ENCODE data around the gene FARSB. TPM values are rescaled to one million over a fixed set of nuclear protein-coding genes. Genes with fewer than 3 reads are reported as not detected.

Gene FARSB
- total and polyA plus RNA-seq, 3 donors from 2014 or later, result 14.1 to 35.0 (median 22.8) TPM

DNA sequence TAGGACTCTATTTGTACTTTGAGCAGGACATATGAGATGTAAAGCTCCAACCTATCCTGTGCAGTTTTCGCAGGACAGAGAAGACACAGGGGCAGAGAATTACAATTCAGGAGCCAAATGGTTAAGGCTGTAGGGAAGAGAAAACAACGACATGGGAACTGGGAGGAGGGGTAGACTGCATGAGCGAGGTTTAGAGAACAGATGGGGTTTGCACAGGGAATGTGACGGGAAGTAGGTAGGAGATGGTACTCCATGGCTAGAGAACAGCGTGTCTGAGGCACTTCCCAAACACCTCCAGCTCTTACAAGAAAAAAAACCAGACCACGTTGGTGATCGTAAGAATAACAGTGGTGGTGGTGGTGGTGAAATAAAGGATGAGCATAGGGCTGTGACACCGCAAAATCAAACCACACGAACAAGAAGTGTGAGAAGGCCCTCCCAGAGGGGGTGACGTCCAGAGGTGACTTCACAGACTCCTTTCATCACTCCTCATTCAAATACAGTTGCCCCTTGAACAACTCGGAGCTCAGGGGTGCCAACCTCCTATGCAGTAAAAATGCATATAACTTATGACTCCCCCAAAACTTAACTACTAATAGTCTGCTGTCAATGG, 92.7 kb downstream of the FARSB start:
- intact Hi-C loops (cut with DNase I; ENCODE audit: low total_unique reads), result no loop called here
- no peak for DNase-seq
- no peak overlapping the region for H3K27ac ChIP-seq

DNA sequence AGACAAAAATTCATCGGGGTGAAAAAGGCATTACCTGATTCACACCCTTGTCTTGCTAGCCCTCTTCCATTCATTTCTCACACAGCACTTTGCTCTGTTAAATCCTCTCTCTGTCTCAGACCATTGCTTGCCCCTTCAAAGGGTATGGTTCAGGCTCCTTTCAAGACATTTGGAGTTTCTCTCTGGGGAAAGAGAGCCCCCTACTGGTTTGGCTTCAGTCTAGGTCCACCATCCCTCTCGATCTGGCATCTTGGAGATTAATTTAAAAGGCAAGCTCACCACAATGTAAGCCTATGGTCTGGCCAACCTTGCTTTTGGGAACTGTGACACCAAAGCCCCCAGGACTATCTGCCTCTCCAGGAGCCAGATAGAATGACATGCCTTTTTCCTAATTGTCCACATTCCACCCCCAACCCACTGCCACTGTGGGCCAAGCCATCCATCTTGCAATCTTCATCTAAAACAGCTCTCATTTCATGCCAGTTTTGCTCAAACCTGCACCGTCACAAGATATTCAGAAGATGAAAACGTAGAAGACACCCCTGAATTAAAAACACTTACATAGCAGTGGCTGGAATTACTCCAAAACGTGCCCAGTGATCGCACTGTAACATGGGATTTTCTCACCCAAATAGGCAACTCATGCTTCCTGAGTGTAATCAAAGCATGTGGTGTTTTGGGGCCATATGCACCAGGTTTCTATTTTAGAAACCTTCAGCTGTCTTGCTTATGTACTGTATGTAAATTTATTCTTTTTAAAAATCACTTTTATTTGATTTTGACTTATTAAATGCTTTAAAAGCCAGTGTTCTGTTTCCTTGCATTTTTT, 93.9 kb downstream of the FARSB start:
- no peak overlapping the region for H3K4me3 ChIP-seq
- no peak overlapping the region for H3K27ac ChIP-seq
- no peaks in the 10 kb centered on the region for H3K4me1 ChIP-seq
- H3K36me3 ChIP-seq (ENCODE audit: low read depth, missing control alignments), result no peaks in the 10 kb centered on the region
- peak; percentile 71 for DNase-seq
- TF ChIP-seq POLR2A (IDR thresholded peaks at IDR 0.05) (no peak), CTCF (IDR thresholded peaks at IDR 0.05) (peak; percentile 55 to 66 (median 63))
- 65 to 66% methylated on average over 6 of the region's 6 CpGs for WGBS, 2 donors
- no peaks in the 10 kb centered on the region for H3K27me3 ChIP-seq
- intact Hi-C loops (cut with DNase I; ENCODE audit: low total_unique reads), result no loop called here
- no peaks in the 10 kb centered on the region for H3K9me3 ChIP-seq

More for the DNA sequence above, 92.7 kb downstream of the FARSB start:
- Histone ChIP-seq H3K9me3 (no peaks in the 10 kb centered on the region), H3K4me1 (no peaks in the 10 kb centered on the region), H3K36me3 (ENCODE audit: low read depth, missing control alignments) (no peaks in the 10 kb centered on the region), H3K4me3 (no peak overlapping the region), H3K27me3 (no peaks in the 10 kb centered on the region)
- no peak for TF ChIP-seq CTCF (IDR thresholded peaks at IDR 0.05)
- TF ChIP-seq POLR2A (IDR thresholded peaks at IDR 0.05), result no peak
- 74 to 76% methylated on average over 11 of the region's 11 CpGs for WGBS, 2 donors

DNA sequence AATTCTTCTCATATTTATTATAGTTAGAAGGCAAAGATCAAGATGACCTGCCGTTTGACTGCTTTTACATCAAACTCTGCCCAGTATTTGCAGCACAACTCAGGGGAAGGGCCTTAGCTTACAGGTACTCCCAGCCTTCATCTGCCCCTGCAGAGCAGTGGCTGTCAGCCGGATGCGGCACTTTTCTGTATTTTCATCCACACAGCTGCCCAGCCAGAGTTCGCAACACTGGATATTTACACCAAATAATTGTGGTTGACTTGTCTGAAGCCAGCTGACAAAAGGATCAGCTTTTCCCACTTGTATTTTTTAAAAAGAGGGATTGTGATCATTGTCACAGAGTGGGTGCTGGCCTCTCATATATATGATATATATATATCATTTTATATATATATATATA, 94.7 kb downstream of the FARSB start:
- no peak overlapping the region for H3K27ac ChIP-seq
- no peak for DNase-seq
- WGBS, 2 donors, result 93 to 95% methylated on average over 4 of the region's 4 CpGs
- no peaks in the 10 kb centered on the region for H3K36me3 ChIP-seq (ENCODE audit: low read depth, missing control alignments)
- intact Hi-C loops (cut with DNase I; ENCODE audit: low total_unique reads), result no loop called here
- no peak for TF ChIP-seq POLR2A (IDR thresholded peaks at IDR 0.05)
- TF ChIP-seq CTCF (IDR thresholded peaks at IDR 0.05), result no peak
- H3K27me3 ChIP-seq, result no peaks in the 10 kb centered on the region
- H3K9me3 ChIP-seq, result no peaks in the 10 kb centered on the region
- no peak overlapping the region for H3K4me3 ChIP-seq
- no peaks in the 10 kb centered on the region for H3K4me1 ChIP-seq

DNA sequence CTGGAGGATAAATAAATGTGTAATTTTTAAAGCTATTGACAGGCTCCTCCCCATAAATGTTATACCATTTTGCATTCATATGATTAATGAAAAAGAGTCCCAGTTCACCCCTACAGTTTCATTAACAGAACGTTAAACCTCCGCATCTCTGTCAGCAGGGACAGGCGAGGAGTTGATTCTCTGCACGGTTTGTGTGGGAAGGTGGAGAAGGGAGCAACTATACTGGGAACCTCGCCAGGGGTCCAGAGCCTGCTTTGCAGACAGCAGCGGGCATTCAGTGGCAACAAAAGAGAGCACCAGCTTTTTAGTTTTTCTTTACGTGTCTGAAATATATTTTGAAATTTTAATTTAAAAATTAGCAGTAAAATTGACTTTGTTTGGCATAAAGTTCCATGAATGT, 101.4 kb downstream of the FARSB start:
- Histone ChIP-seq H3K27ac (no peak overlapping the region), H3K4me3 (no peak overlapping the region), H3K36me3 (ENCODE audit: low read depth, missing control alignments) (no peaks in the 10 kb centered on the region), H3K4me1 (no peaks in the 10 kb centered on the region), H3K27me3 (no peaks in the 10 kb centered on the region), H3K9me3 (no peaks in the 10 kb centered on the region)
- intact Hi-C loops (cut with DNase I; ENCODE audit: low total_unique reads), result no loop called here
- DNase-seq, result no peak
- TF ChIP-seq CTCF (IDR thresholded peaks at IDR 0.05), result no peak
- TF ChIP-seq POLR2A (IDR thresholded peaks at IDR 0.05), result no peak
- WGBS, 2 donors, result 50 to 52% methylated on average over 7 of the region's 7 CpGs
